Measurements from ENCODE around the gene SYNRG. TPM values are rescaled to one million over a fixed set of nuclear protein-coding genes. Genes with fewer than 3 reads are reported as not detected.
A peak's percentile ranks its signal among the peaks of the same experiment; 100 is the strongest.

Gene SYNRG
- total and polyA plus RNA-seq, 2 of the 13 experiments (the other 11 are each of a cell fraction or from before 2014, with no cell fraction given), result 7.3 to 8.7 TPM

- TF ChIP-seq MLXIP (CRISPR knock-in tag; IDR thresholded peaks at IDR 0.05; ENCODE audit: borderline replicate concordance), result no peak
- TF ChIP-seq MZF1 (CRISPR knock-in tag; IDR thresholded peaks at IDR 0.05; ENCODE audit: borderline replicate concordance), result no peak
- TF ChIP-seq DNMT1 (CRISPR knock-in tag; IDR thresholded peaks at IDR 0.05), result no peak
- no peak for TF ChIP-seq ZNF792 (CRISPR knock-in tag; IDR thresholded peaks at IDR 0.05)
- TF ChIP-seq IKZF4 (CRISPR knock-in tag; IDR thresholded peaks at IDR 0.05; ENCODE audit: borderline replicate concordance, low read depth, not compliant biosample characterization), result no peak
- TF ChIP-seq PITX1 (CRISPR knock-in tag; IDR thresholded peaks at IDR 0.05), result no peak
- TF ChIP-seq ZNF382 (CRISPR knock-in tag; IDR thresholded peaks at IDR 0.05; ENCODE audit: borderline replicate concordance), result no peak
- TF ChIP-seq MIXL1 (CRISPR knock-in tag; IDR thresholded peaks at IDR 0.05), result peak; percentile 82
- TF ChIP-seq ZBTB34 (CRISPR knock-in tag; IDR thresholded peaks at IDR 0.05), result no peak
- TF ChIP-seq EZH2 (conservative IDR thresholded peaks at IDR 0.05; ENCODE audit: low read depth, low read length), result no peak
- peak; percentile 71; the same call in 1 of the 2 replicates for TF ChIP-seq SMAD3 (CRISPR knock-in tag; IDR thresholded peaks at IDR 0.05)
- TF ChIP-seq HDAC1 (CRISPR knock-in tag; IDR thresholded peaks at IDR 0.05), result peak; percentile 45; the same call in 1 of the 2 replicates
- no peak for TF ChIP-seq HNRNPLL (IDR thresholded peaks at IDR 0.05; ENCODE audit: low read depth, low read length, poor library complexity, severe bottlenecking)
- TF ChIP-seq ZNF781 (CRISPR knock-in tag; IDR thresholded peaks at IDR 0.05; ENCODE audit: borderline replicate concordance, not compliant biosample characterization), result no peak
- TF ChIP-seq HNF1B (CRISPR knock-in tag; IDR thresholded peaks at IDR 0.05), result peak; percentile 70
- TF ChIP-seq ZNF484 (CRISPR knock-in tag; IDR thresholded peaks at IDR 0.05; ENCODE audit: borderline replicate concordance, low read depth), result no peak
- TF ChIP-seq ZNF503 (CRISPR knock-in tag; IDR thresholded peaks at IDR 0.05), result no peak
- TF ChIP-seq ZNF343 (CRISPR knock-in tag; IDR thresholded peaks at IDR 0.05), result no peak
- TF ChIP-seq KAT7 (CRISPR knock-in tag; IDR thresholded peaks at IDR 0.05; ENCODE audit: borderline replicate concordance), result no peak
- TF ChIP-seq ZNF790 (CRISPR knock-in tag; IDR thresholded peaks at IDR 0.05; ENCODE audit: borderline replicate concordance), result no peak
- no peak for TF ChIP-seq IRX3 (CRISPR knock-in tag; IDR thresholded peaks at IDR 0.05; ENCODE audit: borderline replicate concordance, low read depth)
- TF ChIP-seq MAF1 (CRISPR knock-in tag; IDR thresholded peaks at IDR 0.05; ENCODE audit: borderline replicate concordance), result no peak
- TF ChIP-seq ZNF83 (CRISPR knock-in tag; IDR thresholded peaks at IDR 0.05; ENCODE audit: borderline replicate concordance), result no peak
Observed at GRCh38 chr17:37488009-37488604, 121.1 kb downstream of the SYNRG start (continued).

Data from HepG2 (cell line).